Keratinocyte (primary cell): ENCODE results near the gene TMCC2. TPM values are rescaled to one million over a fixed set of nuclear protein-coding genes. Genes with fewer than 3 reads are reported as not detected.

Experiments
- DNase-seq: peaks from one replicate; pipeline ENCODE4 v3.0.0-alpha.2; 2011; ENCODE audit warnings: low read depth, missing footprints, low spot score
- FAIRE-seq: peaks from 2 replicates; lab custom pipeline; 2011; peaks lifted over from hg19 to GRCh38; lab: Jason Lieb, UNC
- H2AFZ ChIP-seq: 2 replicates; pipeline ENCODE4 v1.6.0; 2012; ENCODE audit warnings: low read length, control low read depth, inconsistent platforms; ENCODE audit not compliant: control insufficient read depth
- H3K27ac ChIP-seq: 2 replicates; pipeline ENCODE4 v1.5.1; 2011; ENCODE audit warnings: low read length; ENCODE audit not compliant: control insufficient read depth, insufficient read depth
- H3K27me3 ChIP-seq: 3 replicates; pipeline ENCODE4 v1.6.0; 2011; ENCODE audit warnings: low read length; ENCODE audit not compliant: control insufficient read depth, insufficient read depth; ENCODE audit errors: extremely low read depth
- H3K36me3 ChIP-seq, 2 experiments: 2 replicates in 1 of 2; 3 replicates in 1 of 2; pipeline ENCODE4 v1.5.1; 2011; ENCODE audit warnings: low read length in 2 of 2, mild to moderate bottlenecking in 1 of 2; ENCODE audit not compliant: control insufficient read depth in 2 of 2, insufficient read depth in 2 of 2; ENCODE audit errors: extremely low read depth in 1 of 2
- H3K4me1 ChIP-seq: 3 replicates; pipeline ENCODE4 v1.5.1; 2011; ENCODE audit warnings: low read length; ENCODE audit not compliant: control insufficient read depth, insufficient read depth; ENCODE audit errors: extremely low read depth
- H3K4me2 ChIP-seq: 3 replicates; pipeline ENCODE4 v1.6.0; 2011; ENCODE audit warnings: low read depth, low read length; ENCODE audit not compliant: control insufficient read depth, insufficient read depth; ENCODE audit errors: extremely low read depth
- H3K4me3 ChIP-seq, 3 experiments: fragments of 200-600 bp in 1 of 3; sonication (generic) in 1 of 3; 2 replicates in 2 of 3; 3 replicates in 1 of 3; pipeline ENCODE4 v1.5.1; 2011 to 2016; ENCODE audit warnings: low read length in 3 of 3, mild to moderate bottlenecking in 3 of 3, control low read depth in 2 of 3, inconsistent platforms in 1 of 3, low read depth in 1 of 3, mixed read lengths in 1 of 3, mixed run types in 1 of 3, moderate library complexity in 1 of 3; ENCODE audit not compliant: control insufficient read depth in 2 of 3, insufficient read depth in 2 of 3; ENCODE audit errors: extremely low read depth in 1 of 3
- H3K79me2 ChIP-seq: 2 replicates; pipeline ENCODE4 v1.6.0; 2012; ENCODE audit warnings: low read length; ENCODE audit not compliant: control insufficient read depth, insufficient read depth
- H3K9ac ChIP-seq: 3 replicates; pipeline ENCODE4 v1.6.0; 2011; ENCODE audit warnings: low read length; ENCODE audit not compliant: control insufficient read depth, insufficient read depth; ENCODE audit errors: extremely low read depth
- H3K9me1 ChIP-seq: 3 replicates; pipeline ENCODE4 v1.6.0; 2011; ENCODE audit warnings: low read length; ENCODE audit not compliant: control insufficient read depth, insufficient read depth; ENCODE audit errors: extremely low read depth
- H3K9me3 ChIP-seq: 2 replicates; pipeline ENCODE4 v1.5.1; 2012; ENCODE audit warnings: low read depth, low read length; ENCODE audit not compliant: control insufficient read depth
- H4K20me1 ChIP-seq: 3 replicates; pipeline ENCODE4 v1.6.0; 2011; ENCODE audit warnings: low read length; ENCODE audit not compliant: control insufficient read depth, insufficient read depth; ENCODE audit errors: extremely low read depth
- CTCF ChIP-seq, 3 experiments: IDR thresholded peaks in 1 of 3; conservative IDR thresholded peaks in 1 of 3; optimal IDR thresholded peaks in 1 of 3; 2 replicates in 2 of 3; 3 replicates in 1 of 3; pipeline versions ENCODE3 to v1.5.1; 2011; ENCODE audit warnings: low read length in 3 of 3, mild to moderate bottlenecking in 3 of 3, moderate library complexity in 2 of 3, control low read depth in 1 of 3, inconsistent platforms in 1 of 3; ENCODE audit not compliant: insufficient read depth in 2 of 3; ENCODE audit errors: extremely low read depth in 1 of 3
- EZH2 ChIP-seq: IDR thresholded peaks from one replicate; pipeline ENCODE4 v1.6.1; 2012; ENCODE audit warnings: inconsistent platforms, mild to moderate bottlenecking, low read length, moderate library complexity
- dilution Hi-C: fragments of 300-500 bp; cut with MboI; formaldehyde crosslinking; loops from one replicate; pipeline ENCODE4 v1.7.0; 2020; ENCODE audit warnings: low sequenced_read_pairs; ENCODE audit not compliant: extremely low pct_ligation_motif_present
- polyA plus RNA-seq, 5 experiments: library from polyadenylated mRNA; depleted of rRNA in 3 of 5; stranded (reverse) in 3 of 5; stranded (forward) in 1 of 5; unstranded in 1 of 5; fragments of >200 nt; gene quantifications; 1 replicate in 1 of 5; 2 replicates in 3 of 5; 3 replicates in 1 of 5; pipeline versions ENCODE4 v1.2.1 to v1.2.3, GENCODE V29; 2011 to 2012; ENCODE audit warnings: missing spikeins in 2 of 5, low read depth in 1 of 5, low replicate concordance in 1 of 5

The TMCC2 gene
- polyA plus RNA-seq, 1 donor (not counting 4 experiments of a cell fraction or from before 2014, with no cell fraction given), result 0.60 TPM

GRCh38 chr1:205236526-205236925, 8.8 kb downstream of the TMCC2 start:
- no peak overlapping the region for H3K27ac ChIP-seq
- H3K79me2 ChIP-seq, result no peaks in the 10 kb centered on the region
- no peaks in the 10 kb centered on the region for H4K20me1 ChIP-seq
- TF ChIP-seq EZH2 (no peak), CTCF (optimal IDR thresholded peaks at IDR 0.05 in 1 of 3, IDR thresholded peaks at IDR 0.05 in 1 of 3, conservative IDR thresholded peaks at IDR 0.05 in 1 of 3; ENCODE audit: extremely low read depth in 1 of 3, insufficient read depth in 2 of 3, low read length in 3 of 3) (no peak)
- dilution Hi-C loops, result no loop called here
- H3K4me3 ChIP-seq, result no peak overlapping the region
- FAIRE-seq, result no peak
- no peaks in the 10 kb centered on the region for H3K9me1 ChIP-seq
- H2AFZ ChIP-seq, result no peak overlapping the region
- no peaks in the 10 kb centered on the region for H3K36me3 ChIP-seq
- no peaks in the 10 kb centered on the region for H3K9me3 ChIP-seq
- no peak overlapping the region for H3K9ac ChIP-seq
- H3K4me2 ChIP-seq, result no peak overlapping the region
- DNase-seq, result no peak
- H3K4me1 ChIP-seq, result no peaks in the 10 kb centered on the region
- peaks cover 4% of the 10 kb centered on the region for H3K27me3 ChIP-seq

- TF ChIP-seq EZH2 (no peak), CTCF (optimal IDR thresholded peaks at IDR 0.05 in 1 of 3, IDR thresholded peaks at IDR 0.05 in 1 of 3, conservative IDR thresholded peaks at IDR 0.05 in 1 of 3; ENCODE audit: extremely low read depth in 1 of 3, insufficient read depth in 2 of 3, low read length in 3 of 3) (no peak)
- DNase-seq, result no peak
- H3K9me1 ChIP-seq, result no peaks in the 10 kb centered on the region
- FAIRE-seq, result no peak
- no peaks in the 10 kb centered on the region for H3K9me3 ChIP-seq
- H3K4me2 ChIP-seq, result no peak overlapping the region
- H3K4me1 ChIP-seq, result no peaks in the 10 kb centered on the region
- no peaks in the 10 kb centered on the region for H3K36me3 ChIP-seq
- peaks cover 4% of the 10 kb centered on the region for H3K27me3 ChIP-seq
- no peak overlapping the region for H3K4me3 ChIP-seq
- H4K20me1 ChIP-seq, result no peaks in the 10 kb centered on the region
- H2AFZ ChIP-seq, result no peak overlapping the region
- no peak overlapping the region for H3K9ac ChIP-seq
- dilution Hi-C loops, result no loop called here
- no peak overlapping the region for H3K27ac ChIP-seq
- H3K79me2 ChIP-seq, result no peaks in the 10 kb centered on the region
These were observed 9.3 kb downstream of the TMCC2 start for GRCh38 chr1:205236951-205237475.
